Activated CD4-positive, CD25-positive, alpha-beta regulatory T cell (primary cell): ENCODE results near the gene CISD3.

Experiments used
- DNase-seq, 4 experiments: peaks; one replicate each; lab custom pipeline; 2025; lab: John Stamatoyannopoulos, UW

Gene CISD3

DNA sequence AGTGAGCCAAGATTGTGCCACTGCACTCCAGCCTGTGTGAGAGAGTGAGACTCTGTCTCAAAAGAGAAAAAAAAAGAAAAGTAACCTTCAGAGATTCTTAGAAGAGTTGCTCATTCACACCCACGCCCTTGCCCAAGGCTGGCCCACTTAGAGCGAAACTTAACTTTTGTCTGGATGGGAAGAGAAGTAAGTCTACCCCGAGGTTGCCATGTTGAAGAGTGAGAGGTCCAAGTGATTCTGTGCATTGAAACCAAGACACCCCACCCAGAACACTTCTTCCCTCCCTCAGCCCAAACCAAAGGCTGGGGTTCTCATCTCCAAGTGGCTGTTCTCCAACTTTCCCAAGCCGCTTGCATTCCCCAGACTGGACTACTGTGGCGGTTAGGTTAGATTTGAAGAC is 2.4 kb upstream of the CISD3 start:
- peak in 2 of 4 experiments; percentile 25 to 56 for DNase-seq

DNA sequence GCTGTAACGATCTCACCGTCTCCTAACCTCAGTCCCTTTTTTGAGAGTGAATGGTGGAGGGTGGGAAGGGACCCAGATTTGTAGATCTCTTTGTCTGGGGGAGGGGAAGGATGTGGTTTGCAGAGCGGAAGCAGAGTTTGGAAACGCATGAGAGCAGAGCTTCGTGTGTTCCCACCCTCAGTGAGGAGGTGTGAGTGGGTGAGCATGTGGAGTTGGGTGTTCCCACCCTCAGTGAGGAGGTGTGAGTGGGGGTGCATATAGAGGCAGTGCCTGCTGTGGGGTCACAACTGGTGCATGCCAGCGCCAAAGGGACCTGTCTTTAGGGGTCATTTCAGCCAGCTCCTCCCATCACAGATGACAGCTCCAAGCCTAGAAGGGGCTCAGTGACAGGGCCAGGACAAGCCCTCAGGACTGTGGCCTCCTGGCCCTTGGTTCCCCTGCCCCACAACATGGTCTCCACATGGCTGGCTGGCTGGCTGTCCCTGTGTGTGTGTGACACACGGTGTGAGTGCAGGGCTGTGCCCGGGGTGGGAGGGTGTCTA is 1.8 kb upstream of the CISD3 start:
- peak in 2 of 4 experiments; percentile 31 to 34 for DNase-seq

DNA sequence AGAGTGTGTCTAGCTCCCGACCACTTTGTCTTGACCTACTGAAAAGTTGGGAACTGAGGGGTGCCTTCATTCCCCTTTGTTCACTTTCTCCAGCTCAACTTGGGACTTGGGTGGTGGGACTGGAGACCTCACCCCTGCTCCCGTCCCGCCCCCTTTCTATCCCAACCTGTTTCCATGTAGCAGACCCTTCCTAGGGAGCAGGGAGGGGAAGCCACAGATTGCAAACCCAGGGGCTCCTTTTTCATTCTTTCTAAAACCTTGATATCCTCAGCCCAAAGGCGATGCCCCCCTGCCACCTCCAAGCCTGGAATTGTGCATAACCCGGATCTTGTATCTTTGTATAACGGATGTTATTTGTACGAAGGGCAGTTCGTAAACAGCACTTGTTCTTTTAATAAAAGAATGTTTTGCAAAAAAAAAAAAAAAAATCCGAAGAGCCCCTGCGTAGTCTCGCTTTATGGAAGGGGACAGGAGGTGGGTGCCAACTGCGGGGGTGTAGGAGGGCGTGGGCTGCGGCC is 714 bp upstream of the CISD3 start:
- DNase-seq = no peak

DNA sequence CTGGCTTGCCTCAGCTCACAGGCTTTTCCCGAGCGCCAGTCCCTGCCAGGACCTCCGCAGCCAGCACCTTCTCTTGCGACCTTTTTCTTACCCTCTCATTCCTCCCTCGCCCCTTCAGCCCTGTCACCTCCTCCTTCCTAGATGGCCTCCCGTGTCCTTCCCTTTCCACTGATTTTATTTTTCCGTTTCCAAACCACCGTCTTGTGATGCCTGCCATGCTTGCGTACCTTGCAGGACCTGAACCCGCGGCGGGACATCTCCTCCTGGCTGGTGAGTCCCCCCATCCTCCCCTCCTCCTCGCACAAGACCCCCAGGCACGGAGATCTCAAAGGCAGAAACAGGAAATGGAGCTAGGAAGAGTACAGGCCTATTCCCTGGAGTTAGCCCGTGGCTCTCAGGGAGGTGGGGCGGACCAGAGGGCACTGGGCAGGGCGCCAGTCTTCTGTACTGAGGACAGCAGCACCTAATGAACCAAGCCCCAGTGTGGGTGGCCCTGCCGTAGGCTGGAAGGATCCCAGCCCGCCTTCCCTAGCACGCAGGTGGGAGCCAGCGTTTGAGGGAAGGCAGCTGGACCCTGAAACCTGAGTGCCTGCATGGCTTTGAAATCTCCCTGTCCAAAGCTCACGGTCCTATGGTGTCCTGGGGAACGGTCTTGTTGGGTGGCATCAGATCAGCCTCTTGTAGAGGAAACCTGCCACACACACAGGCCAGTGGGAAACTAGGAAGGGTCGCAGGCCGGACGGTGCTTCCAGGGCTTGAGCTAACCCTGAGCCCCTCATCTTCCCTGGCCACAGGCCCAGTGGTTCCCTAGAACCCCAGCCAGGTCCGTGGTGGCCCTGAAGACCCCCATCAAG is 612 bp downstream of the CISD3 start:
- no peak for DNase-seq

DNA sequence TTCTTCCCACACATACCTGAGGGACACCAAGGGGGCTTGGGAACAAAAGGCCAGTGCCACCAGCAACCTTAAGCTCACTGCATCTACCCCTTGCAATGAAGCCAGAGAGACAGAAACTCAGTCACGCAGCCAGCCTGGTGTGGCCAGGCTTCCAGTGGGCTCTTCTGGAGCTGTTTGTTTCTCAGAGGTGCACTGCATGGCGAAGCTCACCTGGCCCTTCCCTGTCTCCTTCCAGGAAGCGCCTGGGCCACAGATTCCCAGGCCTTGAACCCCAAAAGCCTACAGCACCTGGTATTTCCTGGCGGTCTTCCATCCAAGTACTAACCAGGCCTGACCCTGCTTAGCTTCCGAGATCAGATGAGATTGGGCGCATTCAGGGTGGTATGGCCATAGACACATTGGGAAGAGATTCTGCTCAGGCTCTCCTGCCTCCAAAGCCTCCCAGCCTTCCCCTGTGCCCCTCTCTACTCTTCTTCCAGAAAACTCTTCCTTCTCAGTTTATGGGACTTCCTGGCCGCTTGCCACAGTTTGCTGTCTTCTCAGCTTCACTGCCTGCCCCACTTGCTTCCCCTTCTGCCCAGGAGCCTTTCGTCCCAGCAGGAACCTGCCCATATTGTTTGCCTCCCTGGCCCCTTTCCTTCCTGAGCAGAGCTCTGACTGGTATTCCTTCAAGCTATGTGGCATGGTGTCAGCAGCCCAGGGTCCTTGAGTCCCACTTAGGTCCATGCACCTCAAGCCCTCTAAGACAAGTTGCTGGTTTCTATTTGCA is 1.6 kb downstream of the CISD3 start:
- no peak for DNase-seq

DNA sequence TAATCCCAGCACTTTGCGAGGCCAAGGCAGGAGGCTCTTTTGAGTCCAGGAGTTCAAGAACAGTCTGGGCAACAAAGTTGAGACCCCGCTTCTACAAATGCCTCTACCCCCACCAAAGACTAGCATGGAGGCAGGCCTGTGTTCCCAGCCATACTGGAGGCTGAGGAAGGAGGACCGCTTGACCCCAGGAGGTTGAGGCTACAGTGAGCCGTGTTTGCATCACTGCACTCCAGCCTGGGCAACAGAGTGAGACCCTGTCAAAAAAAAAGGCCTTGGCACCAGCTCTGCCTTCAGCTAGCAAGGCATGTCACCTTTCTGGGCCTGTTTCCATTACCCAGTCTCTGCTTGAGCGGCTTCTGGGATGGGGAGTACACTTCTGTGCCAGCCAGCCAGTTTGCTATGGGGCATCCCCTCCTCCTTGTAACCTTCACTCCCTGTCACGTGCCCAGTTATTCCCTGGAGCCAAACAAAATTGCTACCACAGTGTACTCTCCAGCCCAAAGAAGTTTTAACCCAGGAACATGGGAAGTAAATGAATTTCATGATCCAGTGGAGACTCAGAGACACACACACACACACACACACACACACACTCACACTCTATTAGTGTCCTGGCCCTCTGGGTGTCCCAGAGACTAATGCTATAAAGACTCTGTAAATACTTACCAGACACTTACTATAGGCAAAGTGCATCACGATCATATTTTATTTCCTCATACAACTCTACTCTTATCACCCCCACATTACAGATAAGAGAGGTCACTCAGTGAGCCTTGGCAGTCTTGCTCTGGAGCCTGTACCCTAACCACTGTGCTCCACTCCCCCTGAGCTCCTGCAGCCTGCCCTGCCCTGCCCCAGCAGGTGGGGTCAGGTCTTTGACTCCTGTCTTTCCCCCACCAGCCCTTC is 2.5 kb downstream of the CISD3 start:
- no peak for DNase-seq

DNA sequence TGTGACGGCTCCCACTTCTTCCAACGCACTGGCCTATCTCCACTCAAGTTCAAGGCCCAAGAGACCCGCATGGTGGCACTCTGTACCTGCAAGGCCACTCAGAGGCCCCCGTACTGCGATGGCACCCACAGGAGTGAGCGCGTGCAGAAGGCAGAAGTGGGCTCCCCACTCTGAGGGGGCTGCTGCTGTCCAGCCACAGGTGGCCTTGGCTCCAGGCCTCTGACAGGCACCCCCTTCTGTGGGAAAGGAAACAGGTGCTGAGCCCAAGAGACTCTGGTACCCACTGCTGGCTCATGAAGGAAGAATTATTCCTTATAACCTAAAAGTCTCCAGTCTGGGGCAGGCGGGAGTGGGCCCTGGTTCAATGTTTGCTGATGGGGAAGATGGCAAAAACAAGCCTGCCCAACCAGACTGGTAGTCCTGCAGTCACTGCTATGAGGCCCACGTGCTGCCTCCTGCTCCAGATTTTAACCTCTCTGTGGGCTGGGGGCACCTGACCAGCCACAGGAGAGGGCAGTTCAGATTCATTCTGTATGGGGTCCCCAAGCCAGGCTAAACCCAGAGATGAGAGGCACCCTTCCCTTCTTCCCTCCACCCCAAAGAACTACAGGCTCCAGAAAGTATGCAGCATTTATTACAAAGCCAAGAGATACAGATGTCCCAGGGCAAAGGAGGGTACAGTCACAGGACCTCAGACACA is 3.3 kb downstream of the CISD3 start:
- DNase-seq = no peak

DNA sequence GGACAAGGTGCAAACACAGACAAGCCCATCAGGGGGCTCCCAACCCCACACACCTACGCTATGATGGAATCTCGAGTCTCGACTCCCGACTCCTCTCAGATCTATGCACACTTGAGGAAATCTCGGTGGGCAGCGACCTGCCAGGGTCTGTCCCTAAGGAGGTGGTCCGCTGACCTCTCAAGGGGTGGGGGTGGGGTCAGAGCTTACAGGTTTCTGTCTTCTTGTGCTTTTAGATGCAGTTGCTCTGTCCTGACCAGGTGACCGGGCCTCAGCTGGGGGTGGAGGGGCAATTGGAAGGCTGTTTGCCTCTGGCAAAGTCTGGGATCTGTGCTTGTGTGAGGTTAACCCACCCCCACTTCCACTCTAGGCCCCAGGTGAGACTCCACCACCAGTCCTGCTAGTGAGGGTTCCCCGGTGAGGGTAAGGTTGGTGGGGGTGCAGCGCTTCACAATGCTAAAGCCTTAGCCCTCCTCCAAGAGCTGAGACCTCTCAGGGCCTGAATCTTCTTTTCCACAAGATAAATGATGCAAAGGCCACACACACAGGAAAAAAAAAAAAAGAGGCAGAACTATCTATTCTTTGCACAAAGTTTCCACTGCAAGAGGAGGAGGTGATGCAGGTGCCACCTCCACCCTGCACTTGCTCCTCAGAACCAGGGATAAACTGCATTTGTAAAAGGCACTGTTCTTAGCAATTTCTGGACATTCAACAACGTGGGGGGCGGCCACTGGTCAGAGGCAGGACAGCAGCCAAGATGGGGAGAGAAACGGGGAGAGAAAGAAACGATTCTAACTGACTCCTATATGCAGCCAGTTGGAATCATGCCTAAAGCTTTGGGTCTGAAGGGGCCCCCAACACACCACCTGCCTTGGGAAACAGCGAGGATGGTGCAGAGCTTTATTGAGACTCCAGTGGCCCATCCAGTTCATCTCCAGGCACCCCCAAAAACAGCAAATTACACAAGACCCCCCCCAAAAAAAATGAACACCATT is 4.1 kb downstream of the CISD3 start:
- DNase-seq = no peak

DNA sequence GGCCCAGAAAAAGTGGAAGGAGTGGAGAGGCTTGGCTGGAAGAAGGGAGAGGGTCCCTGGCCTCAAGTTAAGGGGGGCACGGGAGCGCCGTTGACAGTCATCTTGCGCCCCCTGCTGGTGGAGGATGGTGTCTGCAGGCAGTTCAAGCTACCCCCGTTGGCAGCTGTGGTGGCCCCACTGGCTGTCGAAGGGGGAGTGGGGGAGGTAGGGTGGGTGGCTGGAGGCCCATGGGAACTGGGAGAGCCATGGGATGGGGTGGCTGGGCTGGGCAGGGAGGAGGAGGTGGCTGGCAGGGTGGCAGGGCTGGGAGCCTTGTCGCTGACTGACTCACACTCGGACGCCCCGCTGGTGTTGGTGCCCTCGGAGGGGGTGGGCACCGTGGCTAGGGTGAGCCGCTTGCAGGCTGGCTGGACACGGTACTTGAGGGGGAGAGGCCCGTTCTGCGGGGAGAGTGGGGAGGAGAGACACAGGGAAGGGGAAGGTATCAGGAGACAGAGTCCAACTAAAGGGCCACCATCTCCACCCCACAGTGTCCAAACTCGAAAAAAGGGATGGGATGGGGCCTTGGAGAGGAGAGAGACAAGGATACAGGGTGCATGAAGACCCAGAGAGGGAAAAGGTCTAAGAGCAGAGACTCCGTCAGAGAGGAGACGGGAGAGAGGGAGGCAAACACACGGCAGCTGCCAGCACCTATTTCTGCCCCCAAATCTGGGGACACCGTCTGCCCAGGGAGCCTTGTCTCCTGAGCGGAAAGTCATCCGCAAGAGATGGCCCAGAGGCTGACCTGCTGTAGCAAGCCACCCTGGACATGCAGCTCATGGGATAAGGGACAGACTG is 5.2 kb downstream of the CISD3 start:
- DNase-seq = peak; percentile 55 to 70 (median 62)

DNA sequence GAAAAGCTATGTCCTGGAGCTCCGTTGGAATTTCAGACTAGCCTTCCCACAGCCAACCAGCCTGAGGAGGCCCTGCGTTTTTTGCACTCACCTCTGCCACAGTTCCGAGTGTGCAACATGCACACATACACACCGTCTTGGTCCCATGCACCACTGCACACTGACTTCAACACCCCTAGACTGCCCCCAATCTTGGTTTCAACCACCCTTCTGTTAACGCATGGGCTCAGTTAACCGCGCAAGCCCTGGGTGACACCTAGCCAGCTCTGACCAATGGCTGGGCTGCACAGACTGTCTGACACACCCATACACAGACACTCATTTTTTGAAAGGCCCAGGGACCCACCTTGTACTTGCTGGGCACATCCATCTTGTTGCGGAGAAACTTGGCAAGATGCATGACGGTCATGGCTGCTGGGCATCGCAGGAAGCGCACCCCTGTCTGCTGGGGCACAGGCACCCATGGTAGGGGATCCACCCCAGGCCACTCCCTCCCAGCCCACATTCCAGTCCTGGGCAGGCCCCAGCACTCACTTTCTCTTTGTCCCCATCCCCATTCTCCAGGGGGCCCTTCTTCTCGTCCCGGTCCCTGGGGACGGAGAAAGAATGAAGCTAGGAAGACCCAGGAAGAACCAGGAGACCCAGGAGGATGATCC is 8.0 kb downstream of the CISD3 start:
- no peak for DNase-seq

DNA sequence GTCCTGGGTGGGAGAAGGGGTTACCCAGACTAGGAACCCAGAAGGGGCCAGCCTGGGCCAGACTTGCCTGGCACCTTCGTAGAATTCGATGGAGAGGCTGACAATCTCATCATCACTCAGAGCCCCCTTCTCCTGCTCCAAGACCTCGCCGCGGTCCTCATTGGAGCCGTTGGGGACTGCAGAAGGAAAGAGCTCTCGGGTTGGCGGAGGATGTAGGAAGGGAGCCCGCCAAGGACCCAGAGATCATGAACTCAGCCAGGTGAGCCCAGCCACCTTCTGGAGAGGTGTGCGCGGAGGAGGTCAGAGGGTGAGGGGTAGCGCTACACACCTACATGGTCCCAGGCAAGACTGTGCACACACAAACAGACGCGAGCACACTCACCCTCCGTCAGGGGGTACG is 8.5 kb downstream of the CISD3 start:
- DNase-seq = no peak

DNA sequence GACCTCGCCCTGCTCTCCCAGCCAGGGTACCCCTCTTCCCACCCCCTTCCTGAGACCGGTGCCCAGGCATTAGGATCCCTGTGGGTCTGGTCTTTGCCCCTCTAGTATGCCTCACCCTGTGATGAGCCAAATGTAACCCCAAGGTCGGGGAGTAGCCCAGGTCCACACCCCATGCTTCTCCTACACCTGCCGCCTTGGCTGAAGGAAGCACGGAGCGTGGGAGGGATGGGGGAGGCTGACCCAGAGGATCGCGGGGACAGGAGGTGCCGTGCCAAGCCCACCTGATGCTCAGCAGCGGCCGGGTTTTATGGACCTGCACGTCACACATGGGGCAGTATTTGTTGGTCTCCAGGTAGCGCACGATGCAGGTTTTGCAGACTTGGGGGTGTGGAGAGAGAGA is 9.2 kb downstream of the CISD3 start:
- DNase-seq = no peak

DNA sequence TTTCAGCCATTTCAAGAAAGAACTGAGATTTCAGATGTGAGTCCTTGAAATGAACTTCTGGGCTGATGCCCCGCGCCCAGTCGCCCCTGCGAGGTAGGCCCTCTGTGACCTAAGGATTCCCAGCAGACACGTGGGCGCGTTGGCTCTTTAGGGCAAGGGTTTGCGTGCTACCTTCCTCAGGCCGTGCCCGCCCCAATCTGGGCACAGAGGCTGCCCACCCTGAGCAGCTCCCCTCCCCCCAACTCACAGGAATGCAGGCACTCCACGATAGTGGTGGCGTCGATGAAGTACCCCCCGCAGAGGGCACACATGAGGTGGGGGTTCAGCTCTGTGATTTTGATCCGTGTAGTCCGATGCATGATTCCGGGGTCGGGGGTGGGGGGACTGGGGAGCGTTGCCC is 9.9 kb downstream of the CISD3 start:
- no peak for DNase-seq

DNA sequence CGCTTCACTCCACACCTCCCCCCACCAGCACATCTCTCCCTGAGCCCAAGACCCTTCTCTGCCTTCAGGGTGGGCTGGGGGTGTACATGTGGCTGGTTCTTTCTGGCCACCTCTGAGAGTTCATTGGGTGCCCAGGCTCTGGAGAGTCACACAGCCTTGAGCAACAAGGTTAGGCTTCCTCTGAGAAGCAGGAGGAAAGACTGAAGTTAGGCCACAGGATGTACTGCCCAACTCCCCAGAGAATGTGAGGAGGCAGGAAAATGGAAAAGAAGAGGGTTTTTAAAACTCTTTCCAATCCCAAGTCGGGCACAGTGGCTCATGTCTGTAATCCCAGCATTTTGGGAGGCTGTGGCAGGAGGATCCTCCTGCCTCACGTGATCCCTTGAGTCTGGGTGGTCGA is 10.7 kb downstream of the CISD3 start:
- DNase-seq = no peak

DNA sequence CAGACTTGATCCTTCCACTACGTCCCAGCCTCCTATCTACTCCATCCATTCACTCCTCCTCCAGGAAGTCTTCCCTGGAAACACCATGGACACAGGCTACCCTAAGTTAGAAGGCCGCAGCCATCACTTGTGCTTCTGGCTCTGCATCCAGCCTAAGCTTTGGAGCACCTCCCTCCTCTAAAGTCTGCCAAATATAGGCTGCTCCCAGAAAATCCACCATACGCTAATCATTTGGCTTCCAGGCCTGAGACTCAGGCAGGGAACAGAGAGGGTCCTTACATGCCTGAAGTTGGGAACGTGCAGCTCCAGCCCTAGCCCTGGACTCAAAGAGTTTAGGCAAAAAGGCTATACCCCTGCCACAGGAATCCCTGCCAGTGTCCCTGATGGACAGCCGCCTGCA is 11.3 kb downstream of the CISD3 start:
- DNase-seq = no peak

DNA sequence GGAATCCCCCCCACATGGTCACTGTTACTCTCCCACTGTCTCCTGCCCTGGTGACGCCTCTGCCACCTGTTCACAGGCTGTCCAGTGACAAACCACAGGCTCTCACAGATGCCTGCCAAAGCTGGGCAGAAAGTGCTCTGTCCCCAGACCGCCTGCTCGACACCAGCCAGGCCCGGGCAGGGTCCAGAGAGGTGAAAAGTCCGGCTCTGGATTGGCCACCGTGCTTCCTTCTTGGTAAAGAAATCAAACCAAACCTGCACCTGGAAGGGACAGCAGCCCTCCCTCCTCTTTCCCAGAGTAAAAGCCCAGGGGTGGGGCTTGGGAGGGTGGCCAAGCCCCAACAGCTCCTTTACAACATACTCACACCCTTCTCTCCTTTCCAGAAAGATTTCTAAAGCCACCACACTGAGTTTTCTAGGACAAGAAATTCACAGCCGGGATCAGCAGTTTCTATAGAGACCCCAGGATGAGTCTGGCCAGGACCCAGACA is 11.8 kb downstream of the CISD3 start:
- no peak for DNase-seq

DNA sequence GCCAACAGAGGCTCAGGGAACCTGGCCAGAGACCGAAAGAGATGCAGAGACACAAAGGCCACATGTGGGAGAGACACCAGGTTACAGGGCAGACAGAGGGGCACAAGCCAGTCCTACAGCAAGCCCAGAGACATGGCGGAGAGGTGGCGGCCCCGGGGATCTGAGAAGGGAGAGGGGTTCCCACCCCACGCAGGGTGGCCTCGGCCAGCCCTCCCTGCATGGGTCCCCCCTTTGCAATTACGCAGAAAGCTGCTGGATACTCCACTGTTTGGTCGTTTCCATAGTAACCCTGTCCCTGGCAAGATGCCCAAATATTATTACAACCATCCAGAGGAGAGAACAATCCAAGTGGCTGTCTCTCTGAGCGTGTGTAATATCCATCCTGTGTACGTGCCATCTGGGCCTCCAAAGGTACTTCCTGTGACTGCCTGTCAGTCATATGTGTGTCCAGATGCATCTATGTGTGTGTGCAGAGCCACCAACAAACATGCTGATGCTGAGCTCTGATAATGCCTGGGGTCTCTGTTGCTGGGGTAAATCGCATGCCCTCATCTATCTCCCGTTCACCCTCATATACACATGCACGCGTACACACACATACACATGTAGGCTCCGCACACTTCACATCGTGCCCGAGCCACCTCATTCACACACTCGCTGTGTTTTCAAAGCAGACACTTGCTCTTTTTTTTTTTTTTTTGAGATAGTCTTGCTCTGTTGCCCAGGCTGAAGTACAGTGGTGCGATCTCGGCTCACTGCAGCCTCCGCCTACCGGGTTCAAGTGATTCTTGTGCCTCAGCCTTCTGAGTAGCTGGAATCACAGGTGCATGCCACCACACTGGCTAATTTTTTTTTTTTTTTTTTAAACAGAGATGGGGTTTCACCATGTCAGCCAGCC is 12.5 kb downstream of the CISD3 start:
- DNase-seq = no peak
